IMR-90 (cell line): Measurements from ENCODE around the gene GBE1. TPM values are rescaled to one million over a fixed set of nuclear protein-coding genes. Genes with fewer than 3 reads are reported as not detected.

Experiments used
- ATAC-seq: fragments of 200-7000 bp; cut with Tn5 transposase; 2 replicates; pipeline ENCODE4 v1.9.1; 2020; ENCODE audit warnings: low read depth, mild to moderate bottlenecking, moderate library complexity
- BruUV-seq: library from RNA; stranded (reverse); fragments of 400-500 nt; replicated peaks from 2 replicates; lab custom pipeline; 2021; lab: Mats Ljungman, UMichigan
- CTCF ChIA-PET: fragments of 300-600 bp; formaldehyde crosslinking; extraction: SDS; loops from one replicate; lab custom pipeline; 2021; ENCODE audit warnings: antibody characterized with exemption; lab: Yijun Ruan, JAX
- POLR2A ChIA-PET: fragments of 300-600 bp; sonication (Branson Sonifier 250); formaldehyde crosslinking; loops from one replicate; lab custom pipeline; 2022; ENCODE audit warnings: antibody characterized with exemption; ENCODE audit not compliant: unreplicated experiment; lab: Charles Lee
- DNase-seq: peaks from one replicate; pipeline ENCODE4 v3.0.0; 2013
- H2AFZ ChIP-seq: replicated peaks from 2 replicates; pipeline ENCODE3; 2013; ENCODE audit warnings: low read length, mild to moderate bottlenecking; ENCODE audit not compliant: poor library complexity
- H2AK5ac ChIP-seq: 2 replicates; pipeline ENCODE4 v1.6.1; 2013; ENCODE audit warnings: low read depth, low read length, inconsistent platforms
- H2AK9ac ChIP-seq: replicated peaks from 2 replicates; pipeline ENCODE3; 2013; ENCODE audit warnings: mild to moderate bottlenecking, low read depth, low read length, moderate library complexity; ENCODE audit not compliant: poor library complexity
- H2BK120ac ChIP-seq: 2 replicates; pipeline ENCODE4 v1.6.1; 2013; ENCODE audit warnings: low read depth, low read length, inconsistent platforms
- H2BK15ac ChIP-seq: 3 replicates; pipeline ENCODE4 v1.6.1; 2013; ENCODE audit warnings: low read depth, low read length, inconsistent platforms
- H2BK20ac ChIP-seq: 2 replicates; pipeline ENCODE4 v1.6.1; 2013; ENCODE audit warnings: low read depth, mild to moderate bottlenecking, inconsistent platforms, low read length, moderate library complexity
- H2BK5ac ChIP-seq: 2 replicates; pipeline ENCODE4 v1.6.1; 2013; ENCODE audit warnings: mild to moderate bottlenecking, low read depth, low read length, inconsistent platforms; ENCODE audit not compliant: poor library complexity, severe bottlenecking
- H3K14ac ChIP-seq: replicated peaks from 2 replicates; pipeline ENCODE4 v1.6.1; 2013; ENCODE audit warnings: low read depth, low read length, inconsistent platforms
- H3K18ac ChIP-seq: 2 replicates; pipeline ENCODE4 v1.6.1; 2013; ENCODE audit warnings: low read depth, low read length, control low read depth
- H3K23ac ChIP-seq: 2 replicates; pipeline ENCODE4 v1.6.1; 2013; ENCODE audit warnings: low read depth, low read length, inconsistent platforms
- H3K27ac ChIP-seq: 2 replicates; pipeline ENCODE4 v1.5.1; 2013; ENCODE audit warnings: mild to moderate bottlenecking, control low read depth, low read length; ENCODE audit not compliant: insufficient read depth
- H3K27me3 ChIP-seq: 2 replicates; pipeline ENCODE4 v1.6.1; 2013; ENCODE audit warnings: low read length; ENCODE audit not compliant: control insufficient read depth, insufficient read depth
- H3K36me3 ChIP-seq: 2 replicates; pipeline ENCODE4 v1.6.1; 2013; ENCODE audit warnings: low read length, mixed read lengths; ENCODE audit not compliant: control insufficient read depth, insufficient read depth
- H3K4ac ChIP-seq: 2 replicates; pipeline ENCODE4 v1.6.1; 2013; ENCODE audit warnings: low read depth, low read length, inconsistent platforms
- H3K4me1 ChIP-seq: 2 replicates; pipeline ENCODE4 v1.6.1; 2013; ENCODE audit warnings: low read length, mixed read lengths; ENCODE audit not compliant: control insufficient read depth, insufficient read depth
- H3K4me2 ChIP-seq: 2 replicates; pipeline ENCODE4 v1.6.1; 2013; ENCODE audit warnings: low read depth, mild to moderate bottlenecking, control low read depth, low read length, moderate library complexity
- H3K4me3 ChIP-seq: 2 replicates; pipeline ENCODE4 v1.5.1; 2013; ENCODE audit warnings: low read depth, mild to moderate bottlenecking, control low read depth, low read length, moderate library complexity; ENCODE audit not compliant: insufficient read depth
- H3K56ac ChIP-seq: 2 replicates; pipeline ENCODE4 v1.6.1; 2013; ENCODE audit warnings: low read length, inconsistent platforms; ENCODE audit not compliant: insufficient read depth; ENCODE audit errors: extremely low read depth
- H3K79me1 ChIP-seq, 2 experiments: 2 replicates each; pipeline ENCODE4 v1.6.1; 2013; ENCODE audit warnings: low read length in 2 of 2, inconsistent platforms in 1 of 2, low read depth in 1 of 2
- H3K9ac ChIP-seq: 2 replicates; pipeline ENCODE4 v1.6.1; 2013; ENCODE audit warnings: low read depth, low read length, control low read depth
- H3K9me1 ChIP-seq: 2 replicates; pipeline ENCODE4 v1.6.1; 2013; ENCODE audit warnings: low read length, inconsistent platforms; ENCODE audit not compliant: insufficient read depth
- H3K9me3 ChIP-seq: 2 replicates; pipeline ENCODE4 v1.6.1; 2013; ENCODE audit warnings: low read length; ENCODE audit not compliant: control insufficient read depth, insufficient read depth
- H4K20me1 ChIP-seq: 2 replicates; pipeline ENCODE4 v1.6.1; 2013; ENCODE audit warnings: low read length, inconsistent platforms; ENCODE audit not compliant: insufficient read depth
- H4K5ac ChIP-seq: 2 replicates; pipeline ENCODE4 v1.6.1; 2013; ENCODE audit warnings: mild to moderate bottlenecking, low read depth, low read length, control low read depth
- H4K8ac ChIP-seq, 2 experiments: 2 replicates each; pipeline ENCODE4 v1.6.1; 2013; ENCODE audit warnings: low read depth in 2 of 2, low read length in 2 of 2, control low read depth in 1 of 2, inconsistent platforms in 1 of 2
- H4K91ac ChIP-seq: 2 replicates; pipeline ENCODE4 v1.6.1; 2013; ENCODE audit warnings: low read depth, low read length, inconsistent platforms; ENCODE audit not compliant: insufficient read depth
- BHLHE40 ChIP-seq: fragments of 150-350 bp; IDR thresholded peaks from 2 replicates; pipeline ENCODE4 v1.6.1; 2016; ENCODE audit warnings: mild to moderate bottlenecking, low read depth, low read length
- CEBPB ChIP-seq: IDR thresholded peaks from 2 replicates; pipeline ENCODE4 v1.6.1; 2012; ENCODE audit warnings: low read depth, low read length, improper control_type of control experiment
- CHD1 ChIP-seq: IDR thresholded peaks from 2 replicates; pipeline ENCODE4 v1.6.1; 2012; ENCODE audit warnings: low read depth, low read length, improper control_type of control experiment
- ELK1 ChIP-seq: fragments of 150-350 bp; IDR thresholded peaks from 2 replicates; pipeline ENCODE4 v1.6.1; 2016; ENCODE audit warnings: low read depth, mild to moderate bottlenecking, low read length, moderate library complexity, borderline replicate concordance
- FOS ChIP-seq: fragments of 150-350 bp; IDR thresholded peaks from 2 replicates; pipeline ENCODE4 v1.6.1; 2016; ENCODE audit warnings: low read depth, low read length
- MAZ ChIP-seq: IDR thresholded peaks from 2 replicates; pipeline ENCODE4 v1.6.1; 2012; ENCODE audit warnings: low read depth, mild to moderate bottlenecking, low read length, improper control_type of control experiment, moderate library complexity, borderline replicate concordance
- MXI1 ChIP-seq: IDR thresholded peaks from 2 replicates; pipeline ENCODE4 v1.6.1; 2012; ENCODE audit warnings: low read depth, mild to moderate bottlenecking, low read length, moderate library complexity, borderline replicate concordance
- NFE2L2 ChIP-seq: fragments of 150-350 bp; IDR thresholded peaks from 2 replicates; pipeline ENCODE4 v1.6.1; 2016; ENCODE audit warnings: low read depth, mild to moderate bottlenecking, low read length
- POLR2A ChIP-seq: IDR thresholded peaks from 2 replicates; pipeline ENCODE4 v1.6.1; 2012; ENCODE audit warnings: mild to moderate bottlenecking, low read depth, low read length
- RFX5 ChIP-seq: IDR thresholded peaks from 2 replicates; pipeline ENCODE4 v1.8.0; 2012; ENCODE audit warnings: low read depth, mild to moderate bottlenecking, low read length, moderate library complexity
- USF2 ChIP-seq: fragments of 150-350 bp; IDR thresholded peaks from 2 replicates; pipeline ENCODE4 v1.6.1; 2017; ENCODE audit warnings: mild to moderate bottlenecking, antibody characterized with exemption, low read length, low read depth
- WGBS, 2 experiments: methylation state at CpG; one replicate each; pipeline versions ENCODE4 v1.1.5 to v1.1.7; 2013; ENCODE audit warnings: missing lambda C conversion rate in 2 of 2; ENCODE audit not compliant: insufficient read length in 1 of 2; ENCODE audit errors: extremely low coverage in 2 of 2; 5-methylcytosine and 5-hydroxymethylcytosine counted together
- dilution Hi-C: fragments of 300-500 bp; cut with HindIII; formaldehyde crosslinking; loops from one replicate; pipeline ENCODE4 v1.14.3; 2018; ENCODE audit warnings: low sequenced_read_pairs; ENCODE audit not compliant: unreplicated experiment
- in situ Hi-C: fragments of 300-500 bp; cut with MboI; formaldehyde crosslinking; loops from 3 replicates; pipeline ENCODE4 v1.14.3; 2019; ENCODE audit warnings: low sequenced_read_pairs, inconsistent platforms, mixed read lengths
- intact Hi-C: fragments of 100-400 bp; cut with micrococcal nuclease; formaldehyde crosslinking; loops from 2 replicates; pipeline ENCODE4 v1.10.0; 2022
- polyA plus RNA-seq, 3 experiments: library from polyadenylated mRNA; depleted of rRNA; stranded (reverse); fragments of >200 nt; gene quantifications; 2 replicates each; pipeline ENCODE4 v1.2.3, GENCODE V29; 2012; ENCODE audit warnings: low replicate concordance in 1 of 3
- total RNA-seq: library from RNA; depleted of rRNA; stranded (reverse); fragments of >200 nt; gene quantifications from 2 replicates; pipeline ENCODE4 v1.2.3, GENCODE V29; 2012

The GBE1 gene
- total and polyA plus RNA-seq, 2 of the 4 experiments (the other 2 are of a cell fraction): 36.7 to 90.3 TPM

GRCh38 chr3:81622395-81622794, 139.1 kb downstream of the GBE1 start:
- 72% methylated on average over 4 of the region's 4 CpGs; no CpG with 5 or more reads in 1 of the 2 experiments for WGBS, 2 experiments
- no peak overlapping the region for H3K27ac ChIP-seq
- 0 out of 2 replicates have a peak, but pooled peaks cover 1% of the 10 kb centered on the region for H3K36me3 ChIP-seq

More at GRCh38 chr3:81622395-81622794, 139.1 kb downstream of the GBE1 start:
- no peak overlapping the region for H2AFZ ChIP-seq
- ATAC-seq (peak; percentile 59), DNase-seq (peak; percentile 53)
- no peak overlapping the region for H4K5ac ChIP-seq
- no peak overlapping the region for H2BK5ac ChIP-seq
- no peak overlapping the region for H2AK5ac ChIP-seq
- in situ Hi-C loops (no loop called here), dilution Hi-C loops (no loop called here), intact Hi-C loops (no loop called here)
- no peak overlapping the region for H4K91ac ChIP-seq
- no peak overlapping the region for H4K8ac ChIP-seq
- H3K4me3 ChIP-seq: no peak overlapping the region
- no peak overlapping the region for H3K14ac ChIP-seq
- BruUV-seq: no TSS peak
- no peak overlapping the region for H3K4me2 ChIP-seq
- H3K79me1 ChIP-seq: peaks cover 7 to 10% of the 10 kb centered on the region in 2 experiments; a peak in 1 of 4 replicates
- H2BK20ac ChIP-seq: no peak overlapping the region
- ChIA-PET CTCF (no interaction called here), POLR2A (no interaction called here)
- H2AK9ac ChIP-seq: no peak overlapping the region
- H3K4me1 ChIP-seq: no peaks in the 10 kb centered on the region; the same call in 1 of the 2 replicates
- no peak overlapping the region for H3K9ac ChIP-seq
- H3K18ac ChIP-seq: no peak overlapping the region
- TF ChIP-seq USF2 (no peak), RFX5 (no peak), NFE2L2 (no peak), CEBPB (no peak), ELK1 (no peak), MAZ (no peak), FOS (no peak), MXI1 (no peak), CHD1 (no peak), BHLHE40 (no peak), POLR2A (no peak)
- H3K27me3 ChIP-seq: no peaks in the 10 kb centered on the region
- H3K4ac ChIP-seq: no peak overlapping the region
- no peak overlapping the region for H3K23ac ChIP-seq
- no peaks in the 10 kb centered on the region for H4K20me1 ChIP-seq
- no peak overlapping the region for H3K56ac ChIP-seq
- no peaks in the 10 kb centered on the region for H3K9me3 ChIP-seq
- H2BK15ac ChIP-seq: no peak overlapping the region
- H3K9me1 ChIP-seq: no peaks in the 10 kb centered on the region
- no peak overlapping the region for H2BK120ac ChIP-seq
